GM18508 (cell line): ENCODE measurements around the gene KCNJ4.

Source experiments
- ATAC-seq: cut with Tn5 transposase; IDR thresholded peaks from one replicate; pipeline ENCODE4 v1.9.1; 2021; ENCODE audit warnings: moderate number of reproducible peaks; ENCODE audit not compliant: insufficient read depth, unreplicated experiment

The KCNJ4 gene

DNA sequence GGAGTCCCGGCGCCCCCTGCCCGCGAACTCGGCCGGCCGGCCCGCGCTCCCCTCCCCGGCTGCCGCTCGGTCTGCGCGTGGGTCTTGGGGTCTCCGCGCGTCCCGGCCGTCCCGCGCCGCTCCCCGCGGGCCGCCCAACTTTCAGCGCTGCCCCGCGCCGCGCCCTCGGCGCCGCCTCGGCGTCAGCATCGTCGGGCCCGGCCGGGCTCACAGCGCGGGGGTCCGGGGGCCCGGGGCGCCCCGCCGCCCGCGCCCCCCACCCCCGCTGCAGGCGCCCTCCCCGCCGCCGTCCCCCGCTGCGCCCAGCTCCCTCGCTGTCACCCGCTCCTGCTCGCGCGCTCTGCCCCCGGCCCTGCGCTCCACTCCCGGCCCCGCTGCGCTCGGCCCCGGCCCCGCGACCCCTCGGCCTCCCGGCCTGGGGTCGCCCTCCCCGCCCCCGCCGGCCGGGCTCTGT lies at the start of gene KCNJ4:
Gene KCNJ4, minus strand, starts transcription at position 124 of the 454 bp plus-strand sequence. CDS start 27,067 bp downstream, outside the sequence.
- ATAC-seq: no peak

DNA sequence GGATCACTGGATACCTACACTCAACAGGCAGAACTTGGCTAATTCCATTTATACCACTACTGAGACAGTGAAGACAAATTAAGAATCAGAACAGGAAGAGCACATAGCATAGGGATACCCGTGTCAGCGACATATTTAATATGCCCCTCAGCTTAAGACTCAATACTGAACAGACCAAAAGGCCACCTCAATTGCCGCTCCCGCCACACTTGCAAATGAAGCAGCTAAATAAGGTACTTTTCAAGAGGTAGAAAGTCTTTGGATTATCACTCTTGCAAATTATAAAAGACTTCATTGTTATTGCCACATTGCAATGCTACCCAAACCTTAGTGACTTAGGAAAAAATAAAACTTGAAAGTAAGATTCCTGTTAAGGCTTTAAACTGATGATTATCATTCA lies 48.0 kb upstream of the KCNJ4 start:
- ATAC-seq: no peak

DNA sequence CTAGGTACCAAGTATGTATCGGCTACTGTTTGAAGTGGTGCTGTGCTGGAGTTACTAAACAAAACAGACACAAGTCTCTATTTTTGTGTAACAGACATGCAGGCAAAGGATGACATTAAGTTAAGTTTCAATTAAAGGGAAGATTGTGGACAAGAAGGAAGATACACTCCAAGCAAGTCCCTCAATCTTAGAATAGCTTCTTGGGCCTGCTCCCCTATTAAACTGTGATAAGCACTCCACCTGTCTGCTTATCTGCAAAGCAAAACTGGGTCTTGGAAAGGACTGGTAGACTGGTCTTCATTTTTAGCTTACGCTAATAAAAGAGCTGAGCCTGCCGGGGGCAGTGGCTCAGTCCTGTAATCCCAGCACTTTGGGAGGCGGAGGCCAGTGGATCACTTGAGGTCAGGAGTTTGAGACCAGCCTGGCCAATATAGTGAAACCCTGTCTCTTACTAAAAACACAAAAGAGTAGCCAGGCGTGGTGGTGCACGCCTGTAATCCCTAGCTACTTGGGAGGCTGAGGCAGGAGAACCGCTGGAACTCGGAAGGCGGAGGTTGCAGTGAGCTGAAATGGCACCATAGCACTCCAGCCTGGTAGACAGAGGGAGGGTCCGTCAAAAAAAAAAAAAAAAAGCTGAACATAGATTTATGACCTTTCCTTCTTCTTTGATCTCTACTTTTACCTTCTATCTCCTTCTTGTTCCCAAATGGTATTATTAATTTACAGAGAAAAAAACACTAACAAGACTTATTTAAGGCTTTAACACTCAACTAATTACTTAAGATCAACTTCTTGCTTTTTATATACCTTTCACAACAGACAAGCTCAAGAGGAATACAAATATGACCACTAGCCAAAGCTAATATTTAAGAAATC lies 47.0 kb upstream of the KCNJ4 start:
- no peak for ATAC-seq

DNA sequence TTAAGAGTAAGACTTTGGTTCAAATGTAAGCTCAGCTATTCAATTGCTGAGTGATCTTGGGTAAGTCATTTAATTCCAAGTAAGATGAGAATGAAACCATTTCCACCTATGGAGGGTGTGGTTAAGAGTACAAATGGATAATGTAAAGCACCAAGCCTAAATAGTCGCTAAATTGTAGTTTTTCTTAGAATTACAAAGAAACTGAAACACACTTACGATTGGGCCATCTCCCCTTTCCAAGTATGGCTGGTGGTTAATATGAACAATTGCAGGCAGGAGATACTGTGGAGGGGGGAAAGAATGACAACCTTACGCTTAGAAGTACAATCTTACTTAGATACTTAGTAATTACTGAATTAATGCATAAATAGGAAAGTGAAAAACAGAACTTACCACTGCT lies 42.9 kb upstream of the KCNJ4 start:
- ATAC-seq: no peak

DNA sequence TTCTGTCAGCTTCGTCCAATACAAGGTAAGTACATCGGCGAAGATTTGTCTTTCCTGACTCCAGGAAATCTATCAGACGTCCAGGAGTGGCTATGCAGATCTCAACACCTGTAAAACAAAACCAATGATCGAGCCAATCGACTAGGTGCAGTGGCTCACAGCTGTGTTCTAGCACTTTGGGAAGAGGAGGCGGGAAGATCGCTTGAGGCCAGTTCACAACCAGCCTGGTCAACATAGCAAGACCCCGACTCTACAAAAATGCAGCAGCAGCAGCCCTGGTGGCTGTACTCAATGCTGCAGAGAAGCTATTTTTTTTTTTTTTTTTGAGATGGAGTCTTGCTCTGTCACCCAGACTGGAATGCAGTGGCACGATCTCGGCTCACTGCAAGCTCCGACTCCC lies 39.9 kb upstream of the KCNJ4 start:
- ATAC-seq: no peak

DNA sequence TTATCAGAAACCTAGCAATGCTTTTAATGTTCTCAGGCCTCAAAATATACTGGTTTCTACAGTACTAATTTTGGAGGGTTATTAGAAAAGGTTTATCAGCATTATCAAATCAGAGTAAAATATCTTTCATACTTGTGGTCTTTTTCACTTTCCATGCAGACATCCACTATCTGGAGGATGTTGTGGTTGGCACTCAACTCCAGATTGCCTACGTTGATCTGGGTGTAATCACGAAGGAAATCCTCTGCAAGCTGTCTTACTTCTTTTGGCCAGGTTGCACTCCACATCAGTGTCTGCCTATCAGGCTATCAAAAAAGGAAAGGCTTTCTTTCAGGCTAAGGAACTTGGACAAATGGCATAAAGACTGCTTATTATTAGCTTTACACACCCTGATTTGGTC lies 39.5 kb upstream of the KCNJ4 start:
- ATAC-seq: no peak

DNA sequence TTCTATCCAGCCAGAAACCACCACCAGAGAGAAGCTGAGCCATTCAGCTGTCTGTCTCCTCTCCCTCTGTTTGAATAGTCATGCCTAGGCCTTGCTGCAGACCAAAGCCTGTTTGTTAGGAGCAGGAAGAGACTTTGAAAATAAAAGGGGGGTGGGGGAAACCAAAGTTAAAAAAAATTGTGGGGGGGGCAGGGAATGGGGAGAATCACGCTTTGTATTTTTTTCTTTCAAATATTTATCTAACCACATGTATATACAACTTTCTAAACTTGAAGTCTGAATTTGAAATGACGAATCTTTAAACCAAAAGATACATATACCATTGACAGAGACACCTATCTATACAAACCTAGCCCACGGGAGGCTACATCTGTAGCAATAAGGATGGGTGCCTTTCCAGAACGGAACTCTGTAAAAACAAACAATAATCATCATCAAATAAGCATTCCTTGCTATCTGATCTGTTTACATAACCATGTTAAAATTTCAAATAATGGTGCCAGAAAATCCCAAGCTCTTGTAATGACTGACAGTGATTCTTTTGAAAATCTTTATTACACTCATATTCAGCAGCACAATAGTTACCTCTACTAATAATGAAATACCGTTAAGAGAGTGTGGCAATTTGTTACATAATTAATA lies 36.8 kb upstream of the KCNJ4 start:
- no peak for ATAC-seq

DNA sequence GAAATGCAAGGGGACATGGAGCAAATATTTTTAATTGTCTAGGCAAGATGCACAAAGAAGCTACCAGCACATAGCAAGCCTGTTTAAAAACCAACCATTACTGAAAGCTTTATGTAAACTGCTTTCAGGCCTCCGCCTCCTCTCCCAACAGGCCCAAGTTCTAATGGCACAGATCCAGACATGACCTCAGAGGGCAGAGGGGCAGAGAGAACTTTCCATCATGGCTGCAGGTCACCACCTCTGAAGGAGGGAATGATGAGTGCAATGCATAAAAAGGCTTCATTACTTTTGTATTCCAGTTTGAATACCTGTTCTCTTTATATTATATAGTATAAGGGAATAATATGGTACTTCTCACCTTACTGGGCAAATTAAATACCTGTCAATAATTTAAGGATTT lies 35.9 kb upstream of the KCNJ4 start:
- ATAC-seq: no peak

DNA sequence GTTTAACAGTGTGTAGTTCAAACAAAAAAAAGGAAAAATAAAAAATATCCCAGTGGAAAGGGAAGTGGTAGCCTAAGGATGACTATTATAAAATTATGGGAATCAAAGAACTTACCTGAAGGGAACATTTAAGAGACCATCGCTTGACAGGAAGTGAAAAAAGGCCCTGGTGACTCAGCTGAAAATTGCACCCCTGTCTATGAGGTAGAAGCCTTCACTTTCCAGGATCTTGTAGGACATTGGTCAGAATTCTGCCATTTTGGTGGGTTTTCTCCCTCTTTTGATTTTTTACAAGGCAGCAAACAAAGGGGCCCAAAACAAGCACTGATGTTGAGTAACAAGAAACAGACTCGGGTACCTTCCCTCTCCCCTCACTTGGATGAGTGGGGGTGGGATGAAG lies 35.5 kb upstream of the KCNJ4 start:
- ATAC-seq: no peak

DNA sequence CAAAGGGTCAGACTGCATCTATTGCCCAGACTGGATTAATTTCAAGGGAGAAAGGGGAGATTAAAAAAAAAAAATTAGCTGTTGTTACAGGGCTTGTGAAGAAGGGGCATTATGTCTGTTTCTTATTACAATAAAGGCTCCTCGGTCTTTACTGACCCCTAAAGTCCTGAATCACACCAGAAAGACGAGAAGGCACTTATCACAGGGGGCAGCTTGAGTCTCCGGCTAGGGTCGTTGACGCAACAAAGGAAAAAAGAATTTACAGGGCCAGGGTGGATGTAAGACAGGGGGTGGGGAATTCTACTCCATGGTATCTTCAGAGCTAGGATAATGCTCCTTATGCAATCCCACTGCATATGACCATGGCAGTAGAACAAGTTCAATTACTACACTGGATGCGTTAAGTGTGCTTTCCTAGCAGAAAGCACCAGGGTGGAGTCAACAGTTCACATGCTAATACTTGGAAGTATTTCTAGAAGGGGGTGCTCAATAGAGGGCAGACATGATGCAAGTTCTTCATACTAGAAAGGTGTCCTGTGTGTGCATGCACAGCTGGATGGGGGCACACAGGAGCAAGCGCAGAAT lies 34.7 kb upstream of the KCNJ4 start:
- ATAC-seq: no peak

DNA sequence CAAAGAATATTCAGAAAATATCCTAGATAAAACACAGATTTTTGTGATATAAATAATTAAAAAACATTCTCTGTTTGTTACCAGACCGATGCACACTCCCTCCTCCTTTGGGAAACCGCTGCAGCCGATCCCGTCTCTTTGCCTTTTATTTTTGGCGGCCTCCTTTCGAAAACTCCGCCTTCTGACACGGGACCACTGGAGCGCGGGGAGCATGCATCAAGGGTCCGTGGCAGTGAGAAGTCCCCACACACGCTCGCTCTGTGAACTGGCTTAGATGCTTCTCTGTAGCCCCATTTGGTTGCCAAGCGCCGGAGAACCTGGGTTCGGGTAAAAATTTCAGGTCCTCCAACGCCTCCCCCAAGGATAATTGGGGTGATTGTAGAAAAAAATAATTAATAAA lies 34.1 kb upstream of the KCNJ4 start:
- ATAC-seq: no peak

DNA sequence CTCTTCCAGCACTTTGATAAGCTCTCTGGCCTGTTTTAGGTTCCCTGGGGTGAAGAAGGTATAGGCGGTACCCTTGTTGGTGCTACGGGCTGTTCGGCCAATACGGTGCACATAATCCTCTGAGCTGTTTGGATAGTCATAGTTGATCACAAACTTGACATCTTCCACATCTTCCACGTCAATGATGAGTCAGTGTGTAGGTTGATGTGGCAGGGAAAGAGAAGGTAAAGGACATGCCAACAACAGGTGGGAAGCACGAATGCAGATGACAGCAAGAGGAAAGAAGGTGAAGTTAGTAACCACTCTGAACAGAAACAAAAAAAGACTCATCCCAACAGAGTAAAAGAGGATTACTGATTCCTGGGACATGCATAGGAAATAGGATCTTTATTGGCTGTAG lies 32.9 kb upstream of the KCNJ4 start:
- no peak for ATAC-seq

DNA sequence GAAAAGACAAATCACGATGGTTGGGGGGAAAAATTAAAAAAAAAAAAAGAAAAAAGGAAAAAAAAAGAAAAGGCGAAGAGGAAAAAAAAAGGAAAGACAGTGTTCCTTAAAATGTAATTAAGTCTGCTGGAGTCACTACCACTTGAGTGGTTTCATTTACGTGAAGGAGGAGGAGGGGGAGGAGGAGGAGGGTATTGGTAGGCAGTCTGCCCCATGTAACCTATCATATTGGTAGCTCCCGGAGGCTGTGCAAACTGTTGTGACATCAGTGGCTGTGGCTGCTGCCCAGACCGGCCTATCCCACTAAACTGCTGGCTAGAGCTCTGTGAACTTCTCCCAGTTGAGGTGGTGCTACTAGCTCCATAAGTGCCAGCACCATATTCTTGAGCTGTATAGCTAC lies 30.8 kb upstream of the KCNJ4 start:
- no peak for ATAC-seq

DNA sequence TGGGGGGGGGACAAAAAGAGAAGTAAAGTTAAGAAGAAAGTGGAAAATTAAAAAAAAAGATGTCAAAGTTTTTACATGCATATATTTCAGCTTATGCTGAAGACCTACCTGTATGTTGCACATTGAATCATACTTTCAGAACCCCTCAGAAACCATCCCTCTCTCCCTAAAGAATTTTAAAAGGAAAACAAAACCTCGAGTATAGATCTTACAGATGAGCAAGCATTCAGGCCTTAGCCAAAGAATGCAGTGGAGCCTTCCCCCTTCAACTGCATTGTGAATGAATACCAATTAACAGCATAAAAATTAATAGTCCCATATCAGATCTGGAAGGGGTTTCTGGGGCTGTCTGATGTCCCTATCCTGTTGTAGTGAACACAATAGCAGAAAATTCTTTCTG lies 29.2 kb upstream of the KCNJ4 start:
- ATAC-seq: no peak

DNA sequence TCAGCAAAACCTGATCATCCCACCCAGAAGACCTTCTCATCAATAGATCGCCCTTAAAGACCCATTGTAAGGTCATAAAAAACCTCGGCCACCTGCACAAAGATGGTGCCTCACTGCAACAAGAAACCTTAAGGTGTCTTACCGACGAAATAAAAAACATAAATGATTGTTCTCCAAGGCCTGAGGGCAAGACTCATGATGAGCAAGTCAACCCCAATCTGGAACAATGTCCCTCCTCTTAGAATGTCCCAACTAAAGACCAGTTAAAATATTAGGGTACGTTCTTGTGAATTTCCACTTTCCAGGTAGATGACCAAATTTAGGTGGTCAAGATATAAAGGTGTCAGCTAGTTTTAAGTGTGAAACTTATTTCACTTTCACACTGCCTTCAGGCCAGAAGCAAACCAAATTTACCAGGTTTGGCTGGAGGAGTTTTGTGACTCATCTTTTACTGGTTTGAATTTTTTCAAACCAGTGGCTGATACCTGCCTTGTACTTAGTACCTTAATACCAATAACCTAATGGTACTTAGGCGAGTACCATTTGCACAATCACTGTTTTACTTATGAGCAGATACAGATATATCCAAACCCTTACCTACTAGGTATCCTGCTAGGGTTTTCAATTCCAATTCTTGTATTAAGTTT lies 27.8 kb upstream of the KCNJ4 start:
- ATAC-seq: no peak

DNA sequence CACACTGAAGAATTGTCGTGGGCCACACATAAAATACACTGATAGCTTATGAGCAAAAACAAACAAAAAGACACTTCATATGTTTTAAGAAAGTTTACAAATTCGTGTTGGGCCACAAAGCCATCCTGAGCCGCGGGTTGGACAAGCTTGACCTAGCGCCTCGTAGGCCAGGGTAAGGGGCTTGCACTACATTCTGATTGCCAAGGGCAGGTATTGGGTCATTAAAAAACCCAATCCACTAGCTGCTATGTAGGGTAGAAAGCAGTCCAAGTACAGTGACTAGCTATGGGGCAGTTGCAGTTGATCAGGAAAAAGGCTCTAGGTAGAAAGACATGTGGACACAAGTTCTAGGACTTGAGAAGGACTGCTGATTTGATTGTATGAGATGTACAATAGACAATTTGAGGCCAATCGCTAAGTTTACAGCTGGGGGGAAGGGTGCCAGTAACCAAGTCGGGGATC lies 26.9 kb upstream of the KCNJ4 start:
- no peak for ATAC-seq

DNA sequence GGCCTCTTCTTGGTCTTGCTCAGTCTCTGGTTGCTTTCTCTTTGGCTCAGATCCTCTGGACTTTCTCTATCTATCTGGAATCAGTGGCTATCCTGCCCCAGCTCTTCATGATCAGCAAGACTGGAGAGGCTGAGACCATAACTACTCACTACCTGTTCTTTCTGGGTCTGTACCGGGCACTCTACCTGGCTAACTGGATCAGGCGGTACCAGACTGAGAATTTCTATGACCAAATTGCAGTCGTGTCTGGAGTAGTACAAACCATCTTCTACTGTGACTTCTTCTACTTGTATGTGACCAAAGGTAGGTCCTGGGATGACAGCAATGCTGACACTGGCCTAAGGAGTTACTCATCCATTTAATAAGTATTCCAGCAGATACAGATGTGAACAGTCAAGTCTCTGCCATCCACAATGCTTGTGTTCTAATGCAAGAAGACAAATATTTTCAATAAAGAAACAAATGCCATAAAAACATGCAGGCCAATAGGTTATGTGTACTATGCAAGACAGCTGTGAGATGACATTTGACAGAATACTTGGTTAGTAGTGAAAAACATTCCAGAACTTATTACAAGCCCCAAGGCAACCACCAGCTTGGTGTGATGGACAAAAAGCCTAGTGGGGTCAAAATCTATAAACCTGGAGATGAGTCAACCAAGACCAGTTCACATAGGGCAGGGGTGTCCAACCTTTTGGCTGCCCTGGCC lies 26.3 kb upstream of the KCNJ4 start:
- no peak for ATAC-seq

DNA sequence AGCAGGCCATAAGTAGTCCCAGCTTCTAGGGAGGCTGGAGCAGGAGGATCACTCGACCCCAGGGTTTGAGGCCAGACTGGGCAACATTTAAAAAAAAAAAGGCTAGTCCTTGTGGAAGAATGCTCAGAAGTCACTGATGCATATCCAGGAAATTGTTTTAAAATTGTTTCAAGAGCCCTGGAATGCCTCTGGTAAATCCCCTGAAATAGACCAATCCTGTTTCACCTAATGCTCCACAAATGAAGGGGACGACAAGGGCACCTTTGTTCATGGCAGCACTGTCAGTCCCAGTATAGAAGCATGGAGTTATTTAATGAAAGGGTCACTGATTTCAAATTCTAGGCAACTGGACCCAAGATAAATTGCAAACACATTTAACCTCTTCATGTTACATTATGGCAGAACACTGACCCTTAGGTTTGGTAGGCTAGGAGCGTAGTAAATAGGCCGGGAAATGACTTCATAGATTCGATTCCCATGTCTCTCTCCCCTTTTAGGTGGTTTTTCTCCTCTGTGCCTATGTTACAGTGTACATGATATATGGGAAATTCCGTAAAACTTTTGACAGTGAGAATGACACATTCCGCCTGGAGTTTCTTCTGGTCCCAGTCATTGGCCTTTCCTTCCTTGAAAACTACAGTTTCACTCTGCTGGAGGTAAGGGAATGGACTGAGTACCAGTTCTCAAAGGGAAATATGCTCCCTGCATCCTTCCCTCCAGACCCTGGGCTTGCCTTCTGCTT lies 24.3 kb upstream of the KCNJ4 start:
- no peak for ATAC-seq

DNA sequence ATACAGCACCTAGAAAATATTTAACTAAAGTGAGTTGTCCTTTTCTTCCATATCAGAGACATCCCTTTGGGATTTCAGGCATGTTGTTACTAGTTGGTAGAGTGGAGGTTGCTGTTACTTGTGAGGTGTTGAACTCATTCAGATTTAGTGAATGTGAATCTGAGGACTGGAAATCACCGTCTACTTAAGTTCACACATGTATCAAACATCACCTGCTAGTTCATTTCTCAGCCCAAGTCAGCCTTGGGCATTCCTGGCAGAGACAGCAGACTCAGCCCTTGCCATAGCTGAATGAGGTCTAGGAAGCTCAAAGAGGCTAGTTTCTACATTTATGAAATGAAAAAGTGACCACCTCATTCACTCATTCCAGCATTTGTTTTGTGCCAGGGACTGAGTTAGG lies 22.6 kb upstream of the KCNJ4 start:
- ATAC-seq: no peak
